HG02884 (cell line): ENCODE results near the gene DENND11.
"Not testable (repeated sequence)": the region's sequence is repeated elsewhere in the genome, so short reads cannot be mapped to it uniquely, and the experiment has no call there.

Experiments
- ATAC-seq: cut with Tn5 transposase; IDR thresholded peaks from one replicate; pipeline ENCODE4 v1.9.1; 2021; ENCODE audit warnings: mild to moderate bottlenecking, moderate library complexity; ENCODE audit not compliant: unreplicated experiment

The DENND11 gene

DNA sequence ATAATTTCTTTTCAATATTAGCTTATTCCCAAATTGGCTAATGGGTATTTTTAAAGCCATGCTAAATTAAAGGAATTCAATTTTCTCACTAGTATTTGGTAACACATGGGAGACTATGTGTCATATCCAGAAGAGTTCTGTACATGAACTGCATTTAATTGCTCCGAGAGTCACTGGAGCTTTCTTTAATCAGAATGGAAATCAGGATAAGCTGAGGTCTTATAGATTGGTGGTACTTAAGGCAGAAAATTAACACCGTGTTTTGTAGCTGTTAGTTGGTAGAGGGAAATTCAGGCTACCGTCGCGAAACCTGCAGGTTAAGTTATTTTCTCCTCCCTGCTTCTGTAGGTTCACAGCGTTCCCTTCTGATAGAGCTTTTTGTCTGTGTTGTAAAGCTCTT lies 6.4 kb upstream of the DENND11 start, which contains the start of gene WEE2:
Gene WEE2, plus strand, starts transcription at position 3 of the 400 bp plus-strand sequence. CDS start 406 bp downstream, outside the sequence.
- no peak for ATAC-seq

DNA sequence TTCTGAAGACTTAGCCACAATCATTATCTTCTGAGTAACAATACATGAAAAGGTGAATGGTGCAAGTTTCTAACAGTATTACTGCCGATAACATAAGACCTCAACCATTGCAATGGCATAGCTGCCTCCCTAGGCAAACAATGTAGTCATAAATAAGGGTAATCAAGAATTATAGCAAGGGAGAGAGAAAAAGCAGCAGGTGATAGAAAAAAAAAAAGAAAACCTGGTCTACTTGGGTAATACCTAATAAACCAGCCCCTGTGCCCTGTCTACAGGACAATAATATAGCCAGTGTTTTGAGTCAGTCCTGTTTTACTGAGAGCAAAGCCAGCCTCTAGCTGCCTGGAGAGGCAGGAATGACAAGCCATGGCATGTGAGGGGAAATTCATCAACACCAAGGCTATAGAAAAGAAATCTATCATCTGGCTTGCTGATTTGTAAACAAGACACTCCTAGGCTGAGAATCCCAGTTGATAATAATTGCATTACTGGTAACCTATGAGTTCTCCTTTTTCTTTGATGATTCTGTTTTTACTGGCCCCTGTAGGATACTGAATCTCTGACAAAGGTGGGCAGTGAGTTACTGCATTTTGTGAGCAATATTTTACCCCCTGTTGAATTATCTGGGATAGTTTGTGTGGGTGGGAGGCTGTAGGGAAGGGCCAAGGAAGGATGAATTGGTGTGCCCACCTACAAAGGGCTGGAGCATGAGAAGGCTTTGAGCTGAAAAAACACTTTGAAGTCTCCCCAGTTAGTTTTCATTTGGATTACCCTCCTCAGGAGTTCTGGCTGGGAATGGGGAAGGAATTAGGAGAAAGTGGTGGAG lies 4.5 kb upstream of the DENND11 start:
- no peak for ATAC-seq

- no peak for ATAC-seq
Measured at GRCh38 chr7:141704741-141705140, 2.8 kb upstream of the DENND11 start.

- ATAC-seq = no peak
Measured at GRCh38 chr7:141704112-141704511, 2.1 kb upstream of the DENND11 start.

- ATAC-seq = no peak
Measured at GRCh38 chr7:141702892-141703291, 926 bp upstream of the DENND11 start.

DNA sequence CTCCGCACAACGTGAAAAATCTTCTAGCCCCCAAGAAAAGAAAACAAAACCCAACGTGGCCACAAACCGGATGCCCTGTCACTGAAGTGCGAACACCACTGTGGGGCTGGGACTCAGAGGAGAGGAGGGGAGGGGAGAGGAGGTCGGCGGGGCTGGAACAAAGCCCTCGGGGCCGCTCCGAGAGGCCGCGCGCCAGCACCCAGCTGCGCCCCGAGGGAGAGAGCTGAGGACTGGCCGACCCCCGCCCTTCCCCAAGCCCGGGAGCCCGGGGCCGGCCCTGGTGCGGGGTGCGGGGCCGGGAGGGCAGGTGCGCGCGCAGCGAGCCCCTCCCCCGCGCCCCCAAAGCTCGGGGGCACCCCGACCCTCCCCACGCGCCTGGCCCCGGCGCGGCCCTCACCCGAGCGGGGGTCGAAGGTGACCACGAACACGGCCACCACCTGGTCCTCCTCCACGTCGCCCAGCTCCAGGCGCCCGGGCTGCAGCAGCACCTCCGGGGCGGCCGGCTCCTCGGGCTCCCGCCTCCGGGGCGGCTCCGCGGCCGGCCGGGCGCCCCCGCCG lies 398 bp downstream of the DENND11 start:
- peak; percentile 67 for ATAC-seq

GRCh38 chr7:141700848-141701371 lies 1.1 kb downstream of the DENND11 start:
- no peak for ATAC-seq

GRCh38 chr7:141700296-141700847 lies 1.6 kb downstream of the DENND11 start:
- ATAC-seq = no peak

GRCh38 chr7:141699860-141700259 lies 2.1 kb downstream of the DENND11 start:
- no peak for ATAC-seq

DNA sequence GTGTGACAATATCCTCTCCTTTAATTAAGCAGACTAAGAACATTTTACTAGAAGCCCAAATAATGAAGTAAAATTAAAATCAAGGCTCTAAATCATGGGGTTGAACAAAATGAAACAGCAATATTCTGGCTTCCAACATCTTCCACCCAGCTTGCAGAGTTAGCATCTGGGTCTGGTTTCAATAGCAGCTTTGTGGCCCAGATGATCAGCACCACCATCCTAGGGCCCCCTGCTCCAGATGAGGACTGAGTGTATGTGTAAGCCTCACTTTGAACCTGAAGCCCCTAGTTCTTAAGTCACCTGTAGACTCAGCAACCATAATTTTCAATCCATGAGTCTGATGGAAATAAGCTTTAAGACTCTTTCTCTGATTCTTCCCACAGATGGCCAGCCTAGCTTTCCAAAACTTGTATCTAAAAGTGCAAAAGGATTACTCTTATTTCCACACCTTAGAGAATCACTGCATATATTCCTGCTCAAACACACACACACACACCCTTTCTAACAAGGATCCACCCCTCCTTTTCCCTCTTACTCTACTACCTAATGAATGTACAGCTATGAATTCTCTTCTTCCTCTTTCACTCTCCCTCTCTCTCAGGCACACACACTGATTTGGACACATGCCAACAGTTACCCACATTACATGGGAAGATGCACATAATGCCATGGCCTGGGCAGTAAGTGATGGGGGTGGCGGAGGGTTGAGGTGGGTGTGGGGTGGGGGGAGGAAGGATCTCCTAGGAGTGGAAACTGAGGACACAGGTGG lies 3.5 kb downstream of the DENND11 start:
- ATAC-seq = no peak

- no peak for ATAC-seq
Measured at GRCh38 chr7:141697211-141697871, 4.6 kb downstream of the DENND11 start.

- no peak for ATAC-seq
Measured at GRCh38 chr7:141696348-141696747, 5.6 kb downstream of the DENND11 start.

DNA sequence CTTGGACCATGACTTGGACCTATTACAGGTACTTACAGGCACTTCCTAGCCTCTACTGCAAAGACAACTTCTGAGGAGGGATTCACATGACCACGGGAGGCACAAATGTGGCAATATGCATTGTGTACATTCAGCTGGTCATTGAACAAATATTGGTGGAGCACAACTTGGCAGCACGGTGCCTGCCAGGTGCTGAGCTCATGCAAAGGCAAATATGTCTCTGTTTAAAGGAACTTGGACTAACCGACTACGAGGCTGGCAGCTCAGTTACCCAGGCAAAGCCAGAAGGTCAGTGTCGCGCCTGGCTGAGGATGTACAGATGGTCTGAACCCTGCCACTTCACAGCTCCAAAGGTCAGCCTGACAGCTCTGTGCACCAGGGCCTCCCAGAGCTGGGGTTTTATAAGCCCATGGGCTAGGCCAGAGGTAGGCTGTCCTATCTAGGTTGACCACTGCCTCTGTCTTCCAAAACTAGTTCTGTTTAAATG lies 6.1 kb downstream of the DENND11 start:
- no peak for ATAC-seq

GRCh38 chr7:141693082-141693481 lies 8.9 kb downstream of the DENND11 start:
- ATAC-seq = no peak

DNA sequence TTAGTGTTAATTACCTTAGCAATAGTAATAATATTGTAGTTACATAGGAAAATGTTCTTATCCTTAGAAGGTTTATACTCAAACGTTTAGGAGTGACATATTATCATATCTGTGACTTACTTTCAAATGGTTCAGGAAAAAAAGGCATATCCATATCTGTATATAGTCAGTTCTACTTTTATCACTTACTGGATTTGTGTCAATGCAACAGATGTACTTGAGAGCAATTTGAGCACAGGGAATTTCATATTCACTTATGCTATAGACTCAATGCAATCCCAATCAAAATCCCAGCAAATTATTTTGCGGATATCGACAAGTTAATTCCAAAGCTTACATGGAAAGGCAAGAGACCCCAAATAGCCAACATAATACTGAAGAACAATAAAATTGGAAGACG lies 10.0 kb downstream of the DENND11 start:
- no peak for ATAC-seq

- ATAC-seq = no peak
Measured at GRCh38 chr7:141691540-141691939, 10.4 kb downstream of the DENND11 start.

GRCh38 chr7:141689072-141689825 lies 12.7 kb downstream of the DENND11 start:
- ATAC-seq = not testable (repeated sequence)

- ATAC-seq = no peak
Measured at GRCh38 chr7:141688043-141688442, 13.9 kb downstream of the DENND11 start.

- ATAC-seq = no peak
Measured at GRCh38 chr7:141686670-141687069, 15.3 kb downstream of the DENND11 start.

DNA sequence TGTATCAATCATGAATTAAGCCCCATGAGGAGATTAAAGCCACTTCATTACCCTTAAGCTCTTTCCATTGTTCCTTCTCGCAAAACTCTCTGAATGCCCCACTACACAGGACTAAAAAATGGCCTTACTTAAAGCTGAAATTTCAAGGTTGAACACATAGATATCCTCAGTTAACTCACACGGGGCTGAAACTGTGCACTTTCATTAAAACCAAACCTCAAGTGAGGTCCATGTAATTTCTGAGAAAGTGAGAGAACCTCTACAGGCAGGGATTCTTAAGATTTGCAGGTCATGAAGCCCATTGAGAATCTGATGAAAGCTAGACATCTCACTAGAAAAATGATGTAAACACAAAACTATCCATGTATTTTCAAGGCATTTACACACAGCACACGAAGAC lies 15.9 kb downstream of the DENND11 start:
- no peak for ATAC-seq
